ENCODE data around the gene TBRG4.

The TBRG4 gene

DNA sequence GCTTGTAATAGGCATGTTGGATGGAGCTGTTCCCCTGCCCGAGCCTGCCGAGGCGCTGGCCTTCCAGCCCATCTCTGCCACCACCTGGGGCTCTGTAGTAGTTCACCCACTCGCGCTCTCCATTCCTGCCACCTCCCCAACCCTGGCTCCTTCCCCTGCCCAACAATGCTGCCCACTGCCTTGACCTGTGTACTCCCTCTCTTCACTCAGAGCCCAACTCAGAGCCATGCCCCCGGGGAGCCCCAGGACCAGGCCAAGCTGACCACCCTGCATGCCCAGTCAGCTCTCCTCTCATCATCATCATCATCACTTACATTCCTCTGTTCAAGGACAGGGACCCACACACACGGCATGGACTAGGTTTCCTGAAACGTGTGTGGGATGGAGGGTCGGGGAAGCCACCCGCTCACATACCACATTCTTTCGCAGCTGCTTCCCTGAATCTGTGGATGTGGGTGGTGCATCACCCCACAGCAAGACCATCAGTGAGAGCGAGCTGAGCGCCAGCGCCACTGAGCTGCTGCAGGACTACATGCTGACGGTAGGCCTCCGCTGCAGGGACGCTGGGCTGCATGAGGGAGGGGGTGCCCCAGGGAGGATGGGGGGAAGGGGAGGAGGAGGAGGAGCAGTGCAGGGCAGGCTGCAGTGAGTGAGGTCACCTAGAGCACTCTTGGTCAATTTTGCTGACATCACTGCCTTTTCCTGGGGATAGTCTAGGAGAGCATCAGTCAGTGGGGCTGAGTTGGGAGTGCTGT is 38.3 kb downstream of the TBRG4 start:
- DNase-seq: no peak

DNA sequence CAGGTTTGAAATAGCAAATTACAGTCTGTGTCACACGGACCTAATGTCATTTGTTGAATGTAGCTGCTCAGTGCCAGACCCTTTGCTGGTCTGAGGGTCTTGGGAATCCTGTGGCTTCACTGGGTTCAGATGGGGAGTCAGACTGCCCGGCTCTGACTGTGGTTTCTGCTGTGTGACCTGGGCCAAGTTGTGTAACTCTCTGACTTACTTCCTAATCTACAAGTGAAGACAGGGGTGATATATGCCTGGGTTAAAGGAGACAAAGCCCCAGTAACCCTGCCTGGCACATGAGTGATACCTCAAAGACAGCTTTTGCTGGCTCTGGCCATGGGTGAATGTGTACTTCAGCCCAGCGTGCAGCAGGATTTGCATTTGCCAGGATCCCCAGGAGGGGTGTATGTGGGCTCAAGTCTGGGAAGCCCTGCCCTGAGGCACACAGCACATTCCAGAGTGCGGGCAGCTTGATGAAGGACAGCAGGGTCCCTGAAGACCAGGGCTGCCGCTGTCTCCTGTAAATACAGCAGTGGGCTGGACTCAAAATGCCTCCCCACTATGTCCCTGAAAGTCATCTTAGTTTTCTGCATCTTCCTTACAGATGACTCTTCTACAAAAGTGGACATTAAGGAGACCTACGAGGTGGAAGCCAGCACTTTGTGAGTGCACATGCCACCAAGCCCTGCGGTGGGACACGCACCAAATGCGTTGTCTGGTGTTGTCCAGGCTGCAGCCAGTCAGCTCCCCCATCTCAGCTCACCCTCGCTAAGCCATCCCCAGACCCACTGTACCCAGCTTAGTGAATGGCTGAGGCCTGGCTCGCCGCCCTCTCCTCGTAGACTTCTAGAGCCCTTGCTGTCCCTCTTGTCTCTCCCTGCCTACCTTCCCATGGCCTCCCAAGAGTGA is 39.1 kb downstream of the TBRG4 start:
- DNase-seq: no peak

DNA sequence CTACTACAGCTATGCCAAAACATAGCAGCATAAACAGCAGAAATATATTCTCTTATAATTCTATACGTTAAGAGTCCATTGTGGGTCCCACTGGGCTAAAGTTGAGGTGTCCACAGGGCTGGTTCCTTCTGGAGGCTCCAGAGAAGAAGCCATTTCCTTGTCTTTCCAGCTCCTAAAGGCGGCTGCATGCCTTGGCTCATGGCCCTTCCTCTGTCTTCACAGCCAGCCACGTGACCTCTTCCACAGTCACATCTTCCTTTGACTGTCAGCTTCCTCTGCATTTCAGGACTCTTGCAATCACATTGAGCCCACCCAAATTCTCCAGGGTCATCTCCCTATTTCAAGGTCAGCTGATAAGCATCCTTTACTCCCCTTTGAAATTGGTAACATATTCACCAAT is 40.0 kb downstream of the TBRG4 start:
- no peak for DNase-seq

DNA sequence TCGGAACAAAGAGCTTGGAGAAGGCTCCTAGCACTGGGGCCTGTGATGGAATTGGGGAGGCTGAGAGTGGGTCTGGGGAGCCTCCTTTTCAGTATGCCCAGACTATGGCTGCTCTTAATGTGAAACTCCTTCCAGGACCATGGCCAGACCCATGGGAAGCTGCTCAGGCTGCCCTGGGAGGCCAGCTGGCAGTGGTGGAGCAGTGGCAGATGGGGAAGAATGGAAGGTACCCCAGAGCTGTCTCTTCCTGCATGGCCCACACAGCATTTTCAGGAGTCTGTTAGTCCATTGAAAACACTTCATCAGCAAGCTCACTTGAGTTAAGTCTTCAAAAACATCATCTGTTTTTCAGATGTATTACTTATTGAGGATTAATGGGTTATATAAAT is 41.2 kb downstream of the TBRG4 start:
- DNase-seq: no peak

GRCh38 chr7:45069444-45070253 is 41.8 kb downstream of the TBRG4 start:
- DNase-seq: no peak

DNA sequence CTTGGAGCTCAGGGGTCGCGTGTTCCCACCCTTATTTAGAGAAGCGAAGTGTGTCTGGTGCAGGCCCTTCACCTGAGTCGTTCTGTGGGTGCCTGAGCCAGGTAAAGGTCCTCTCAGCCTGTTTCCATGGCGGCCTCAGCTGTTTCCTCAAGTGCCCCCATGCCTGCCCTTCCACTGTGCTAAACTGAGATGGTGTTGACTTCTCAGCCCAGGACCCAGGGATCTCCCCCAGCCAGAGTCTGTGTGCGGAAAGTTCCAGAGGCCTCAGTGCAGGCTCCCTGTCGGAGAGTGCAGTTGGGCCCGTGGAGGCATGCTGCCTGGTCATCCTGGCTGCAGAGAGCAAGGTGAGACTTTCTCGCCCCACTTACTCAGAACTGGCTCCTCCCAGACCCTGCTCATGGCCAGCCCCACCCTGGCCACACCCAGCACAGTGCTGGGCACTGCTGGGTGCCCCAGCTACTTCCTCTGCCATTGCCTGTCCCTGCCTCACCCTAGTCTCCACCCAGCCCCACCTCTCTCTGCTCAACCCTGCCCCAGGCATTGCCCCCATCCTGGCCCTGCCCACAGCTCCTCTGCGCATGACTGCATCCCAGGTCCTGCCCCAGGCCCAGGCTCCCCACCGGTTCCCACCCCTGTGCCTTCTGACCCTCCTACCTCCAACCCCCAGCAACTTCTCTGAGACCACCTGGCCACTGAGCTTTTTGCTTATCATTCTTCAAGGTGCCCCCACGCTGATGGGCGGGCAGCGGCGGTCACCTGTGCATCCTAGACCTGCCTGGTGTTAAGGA is 43.1 kb downstream of the TBRG4 start:
- DNase-seq: no peak

- DNase-seq: no peak
Measured at GRCh38 chr7:45067582-45067981, 43.9 kb downstream of the TBRG4 start.

- DNase-seq: no peak
Measured at GRCh38 chr7:45066409-45066808, 45.1 kb downstream of the TBRG4 start.

DNA sequence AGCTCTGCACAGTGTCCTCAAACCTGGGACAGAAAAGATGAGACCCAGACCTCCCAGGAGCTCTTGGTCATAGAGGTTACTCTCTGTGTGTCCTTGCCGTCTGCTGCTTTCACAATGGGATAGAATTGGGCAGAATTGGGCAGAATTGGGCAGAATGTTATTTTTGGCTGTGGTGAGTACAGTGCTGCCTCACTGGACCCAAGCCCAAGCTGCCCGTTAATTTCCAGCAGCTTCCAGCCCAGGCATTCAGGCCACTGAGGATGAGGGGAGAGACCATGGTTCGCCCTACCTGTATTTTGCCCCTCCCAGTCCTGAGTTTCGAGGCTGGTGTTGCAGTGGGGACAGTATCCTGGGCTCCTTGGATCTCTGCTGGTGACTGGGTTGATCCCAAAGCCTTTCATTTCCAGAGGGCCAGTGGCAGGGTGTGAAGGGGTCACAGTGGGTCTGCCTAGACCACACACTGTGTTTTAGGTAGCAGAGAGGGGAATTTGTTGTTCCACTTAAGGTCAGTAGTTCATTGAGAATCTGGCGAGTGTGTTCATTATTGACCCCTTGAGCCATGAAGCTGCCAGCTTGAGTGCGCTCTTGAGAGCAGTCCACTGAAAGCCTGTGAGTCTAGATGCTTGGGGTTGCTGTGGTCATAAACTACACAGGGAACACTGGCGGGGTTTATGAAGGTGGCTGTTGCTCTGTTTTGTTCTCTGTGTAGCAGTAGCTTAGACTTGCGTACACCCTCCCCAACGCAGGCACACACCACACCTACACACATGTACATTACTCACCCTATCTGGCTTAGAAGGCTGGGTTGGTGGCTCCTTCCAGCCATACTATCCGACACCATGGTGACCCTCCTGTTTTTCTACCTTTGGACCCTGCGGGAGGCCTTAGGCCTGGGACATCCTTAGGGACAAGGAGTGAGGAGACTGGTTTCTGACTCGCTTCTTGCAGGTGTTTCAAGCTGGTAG is 46.2 kb downstream of the TBRG4 start:
- no peak for DNase-seq

GRCh38 chr7:45064047-45064725 is 47.3 kb downstream of the TBRG4 start:
- DNase-seq: no peak

GRCh38 chr7:45061806-45062425 is 49.6 kb downstream of the TBRG4 start:
- DNase-seq: no peak

- no peak for DNase-seq
Measured at GRCh38 chr7:45061352-45061751, 50.1 kb downstream of the TBRG4 start.

DNA sequence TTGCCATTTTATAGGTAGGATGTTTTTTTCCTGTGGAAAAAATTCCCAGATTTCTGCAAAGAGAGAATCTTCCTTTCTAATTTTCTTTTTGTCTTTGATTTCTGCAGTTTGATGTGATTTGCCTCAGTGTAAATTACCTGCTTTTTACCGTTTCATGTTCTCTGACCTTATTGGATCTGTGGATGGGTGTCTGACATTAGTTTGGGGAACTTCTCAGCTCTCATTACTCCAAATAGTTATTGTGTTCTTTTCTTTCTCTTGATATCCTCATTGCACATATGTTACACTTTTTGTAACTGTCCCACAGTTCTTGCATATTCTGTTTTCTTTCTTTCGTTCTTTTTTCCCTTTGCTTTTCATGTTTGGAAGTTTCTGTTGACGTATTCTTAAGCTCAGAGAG is 51.2 kb downstream of the TBRG4 start:
- DNase-seq: no peak

GRCh38 chr7:45057878-45058277 is 53.6 kb downstream of the TBRG4 start:
- no peak for DNase-seq

GRCh38 chr7:45055594-45056219 is 55.8 kb downstream of the TBRG4 start:
- DNase-seq: no peak

- no peak for DNase-seq
Measured at GRCh38 chr7:45055016-45055415, 56.5 kb downstream of the TBRG4 start.

- no peak for DNase-seq
Measured at GRCh38 chr7:45054442-45054841, 57.1 kb downstream of the TBRG4 start.

GRCh38 chr7:45053941-45054340 is 57.6 kb downstream of the TBRG4 start:
- DNase-seq: no peak

DNA sequence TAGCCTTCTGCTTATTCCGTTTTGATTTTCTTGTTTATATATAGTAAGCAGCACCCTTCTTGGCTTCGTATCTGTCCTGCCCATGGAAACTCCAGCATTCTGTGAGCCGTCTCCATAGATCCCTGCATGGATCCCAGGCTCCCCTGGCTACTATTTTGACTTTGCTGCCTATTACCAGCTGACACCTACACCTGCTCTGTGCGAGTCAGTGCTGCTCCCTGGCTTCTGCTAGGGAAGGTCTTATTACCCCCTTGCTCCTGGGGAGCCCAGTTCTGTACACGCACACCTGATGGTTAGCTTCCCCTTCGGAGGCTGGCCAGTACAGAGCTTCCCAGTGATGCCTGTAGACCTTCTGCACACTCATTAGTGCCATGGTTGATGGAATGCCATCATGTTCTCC is 58.1 kb downstream of the TBRG4 start:
- no peak for DNase-seq

DNA sequence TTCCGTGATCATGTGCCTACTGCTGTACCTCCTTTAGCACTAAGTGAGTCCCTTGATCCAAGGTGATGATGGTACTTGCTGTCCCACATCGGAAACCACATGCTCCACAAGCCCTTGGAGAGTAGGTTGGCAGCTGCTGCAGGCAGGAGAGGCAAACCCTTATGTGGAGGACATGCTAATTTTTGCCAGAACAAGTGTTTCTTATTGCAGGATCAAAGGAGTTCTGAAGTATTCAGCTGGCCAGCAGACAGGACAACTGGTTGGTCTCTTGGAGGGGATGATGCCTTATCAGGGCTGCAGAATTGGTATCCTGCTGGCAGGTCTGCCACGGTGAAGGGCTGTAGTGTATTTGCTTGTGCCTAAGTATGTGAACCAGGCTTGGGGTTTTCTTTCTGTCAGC is 59.5 kb downstream of the TBRG4 start:
- no peak for DNase-seq
